Nephron progenitor cell (in vitro differentiated cells): Measurements from ENCODE around the gene NUP42.

Experiments
- DNase-seq: peaks from one replicate; pipeline ENCODE4 v3.0.0; 2021
- H3K27ac Mint-ChIP-seq: 2 replicates; pipeline ENCODE4 v1.8.0; 2021; ENCODE audit warnings: mild to moderate bottlenecking, moderate library complexity, mixed read lengths
- H3K27me3 Mint-ChIP-seq: 2 replicates; pipeline ENCODE4 v1.8.0; 2021; ENCODE audit warnings: mild to moderate bottlenecking, low read depth, mixed read lengths; ENCODE audit not compliant: poor library complexity
- H3K36me3 Mint-ChIP-seq: 2 replicates; pipeline ENCODE4 v1.8.0; 2021; ENCODE audit warnings: low read depth, mixed read lengths
- H3K4me1 Mint-ChIP-seq: 2 replicates; pipeline ENCODE4 v1.8.0; 2021; ENCODE audit warnings: mixed read lengths
- H3K4me3 Mint-ChIP-seq: 2 replicates; pipeline ENCODE4 v1.8.0; 2021; ENCODE audit warnings: mild to moderate bottlenecking, moderate library complexity, mixed read lengths
- H3K9me3 Mint-ChIP-seq: 2 replicates; pipeline ENCODE4 v1.8.0; 2021; ENCODE audit warnings: mild to moderate bottlenecking, moderate library complexity, mixed read lengths
- TF ChIP-seq, protein P1 (sequence below): fragments of 200-600 bp; sonication (generic); IDR thresholded peaks from 2 replicates; pipeline ENCODE4 v1.5.0; 2021; ENCODE audit warnings: antibody characterized with exemption

NUP42 gene

DNA sequence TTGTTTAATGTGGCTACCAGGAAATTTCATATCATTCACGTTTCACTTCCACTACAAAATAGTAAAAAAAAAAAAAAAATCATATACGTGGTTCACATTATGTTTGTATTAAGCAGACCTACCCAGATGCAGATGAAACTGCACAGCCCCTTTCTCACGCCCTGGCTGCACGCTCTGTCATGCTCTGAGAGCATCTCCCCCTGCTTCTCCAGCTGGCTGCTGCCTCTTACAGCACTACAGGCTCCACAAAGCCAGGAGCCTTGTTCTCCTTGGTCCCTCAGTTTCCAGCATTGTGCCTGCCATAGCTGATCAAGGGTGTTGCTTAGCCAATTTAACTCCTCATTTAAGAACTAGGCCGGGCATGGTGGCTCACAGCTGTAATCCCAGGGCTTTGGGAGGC is 57.9 kb downstream of the NUP42 start:
- DNase-seq, result no peak
- Mint-ChIP-seq H3K4me1 (peaks cover 16% of the 10 kb centered on the region), H3K36me3 (no peaks in the 10 kb centered on the region), H3K27ac (no peak overlapping the region), H3K4me3 (no peak overlapping the region), H3K27me3 (peaks cover 3% of the 10 kb centered on the region), H3K9me3 (no peaks in the 10 kb centered on the region)
- TF ChIP-seq, protein P1, sequence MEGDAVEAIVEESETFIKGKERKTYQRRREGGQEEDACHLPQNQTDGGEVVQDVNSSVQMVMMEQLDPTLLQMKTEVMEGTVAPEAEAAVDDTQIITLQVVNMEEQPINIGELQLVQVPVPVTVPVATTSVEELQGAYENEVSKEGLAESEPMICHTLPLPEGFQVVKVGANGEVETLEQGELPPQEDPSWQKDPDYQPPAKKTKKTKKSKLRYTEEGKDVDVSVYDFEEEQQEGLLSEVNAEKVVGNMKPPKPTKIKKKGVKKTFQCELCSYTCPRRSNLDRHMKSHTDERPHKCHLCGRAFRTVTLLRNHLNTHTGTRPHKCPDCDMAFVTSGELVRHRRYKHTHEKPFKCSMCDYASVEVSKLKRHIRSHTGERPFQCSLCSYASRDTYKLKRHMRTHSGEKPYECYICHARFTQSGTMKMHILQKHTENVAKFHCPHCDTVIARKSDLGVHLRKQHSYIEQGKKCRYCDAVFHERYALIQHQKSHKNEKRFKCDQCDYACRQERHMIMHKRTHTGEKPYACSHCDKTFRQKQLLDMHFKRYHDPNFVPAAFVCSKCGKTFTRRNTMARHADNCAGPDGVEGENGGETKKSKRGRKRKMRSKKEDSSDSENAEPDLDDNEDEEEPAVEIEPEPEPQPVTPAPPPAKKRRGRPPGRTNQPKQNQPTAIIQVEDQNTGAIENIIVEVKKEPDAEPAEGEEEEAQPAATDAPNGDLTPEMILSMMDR, result no peak

DNA sequence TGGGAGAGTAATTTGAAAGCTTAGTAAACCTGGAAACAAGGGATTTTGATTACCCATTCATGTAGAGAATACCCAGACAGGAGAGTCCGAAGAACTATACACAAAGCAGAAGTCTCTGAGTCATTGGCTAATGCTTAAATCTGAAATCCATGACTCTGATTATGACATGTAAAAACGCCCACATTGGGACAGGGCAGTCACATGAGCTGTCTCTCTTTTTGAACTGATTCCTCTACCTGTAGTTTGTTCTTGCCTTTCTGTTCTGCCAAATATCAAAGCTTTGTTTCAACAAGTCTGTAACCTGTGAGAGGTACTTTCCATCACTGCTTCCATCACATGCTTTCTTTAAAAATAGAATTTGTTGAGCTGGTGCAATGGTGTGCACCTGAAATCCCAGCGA is 60.5 kb downstream of the NUP42 start:
- TF ChIP-seq, protein P1, result no peak
- Mint-ChIP-seq H3K4me1 (peaks cover 12% of the 10 kb centered on the region), H3K9me3 (no peaks in the 10 kb centered on the region), H3K36me3 (no peaks in the 10 kb centered on the region), H3K4me3 (no peak overlapping the region), H3K27ac (no peak overlapping the region), H3K27me3 (peaks cover 6% of the 10 kb centered on the region)
- DNase-seq, result no peak

- Mint-ChIP-seq H3K36me3 (no peaks in the 10 kb centered on the region), H3K4me1 (peaks cover 12% of the 10 kb centered on the region), H3K9me3 (no peaks in the 10 kb centered on the region), H3K4me3 (no peak overlapping the region), H3K27ac (no peak overlapping the region), H3K27me3 (peaks cover 9% of the 10 kb centered on the region)
- DNase-seq, result no peak
- TF ChIP-seq, protein P1, result no peak
Observed at GRCh38 chr7:23242935-23243334, 61.1 kb downstream of the NUP42 start.

- H3K9me3 Mint-ChIP-seq, result peaks cover 21% of the 10 kb centered on the region
- DNase-seq, result no peak
- H3K36me3 Mint-ChIP-seq, result no peaks in the 10 kb centered on the region
- TF ChIP-seq, protein P1, result no peak
- H3K27me3 Mint-ChIP-seq, result peaks cover 8% of the 10 kb centered on the region
- H3K27ac Mint-ChIP-seq, result no peak within 1 kb of the TSS
- no peak within 1 kb of the TSS for H3K4me3 Mint-ChIP-seq
- no peaks in the 10 kb centered on the region for H3K4me1 Mint-ChIP-seq
Observed at GRCh38 chr7:23246555-23246954, 64.7 kb downstream of the NUP42 start, which contains the start of gene GPNMB. GPNMB (plus strand) TSS chr7:23246775; CDS start chr7:23246858, 83 bp downstream.

- Mint-ChIP-seq H3K36me3 (no peaks in the 10 kb centered on the region), H3K4me3 (no peak overlapping the region), H3K9me3 (peaks cover 24% of the 10 kb centered on the region), H3K27me3 (peaks cover 14% of the 10 kb centered on the region), H3K4me1 (no peaks in the 10 kb centered on the region), H3K27ac (no peak overlapping the region)
- DNase-seq, result no peak
- TF ChIP-seq, protein P1, result no peak
Observed at GRCh38 chr7:23247046-23247602, 65.3 kb downstream of the NUP42 start.

- H3K27ac Mint-ChIP-seq, result peak overlapping the region; percentile 29
- H3K9me3 Mint-ChIP-seq, result peaks cover 24% of the 10 kb centered on the region
- peaks cover 16% of the 10 kb centered on the region for H3K27me3 Mint-ChIP-seq
- TF ChIP-seq, protein P1, result no peak
- H3K36me3 Mint-ChIP-seq, result no peaks in the 10 kb centered on the region
- DNase-seq, result no peak
- no peaks in the 10 kb centered on the region for H3K4me1 Mint-ChIP-seq
- no peak overlapping the region for H3K4me3 Mint-ChIP-seq
Observed at GRCh38 chr7:23247603-23248335, 65.9 kb downstream of the NUP42 start.
